ENCODE measurements around the gene FAM240B.

FAM240B gene

GRCh38 chr9:38662763-38663593, 57.0 kb downstream of the FAM240B start:
- DNase-seq: no peak

DNA sequence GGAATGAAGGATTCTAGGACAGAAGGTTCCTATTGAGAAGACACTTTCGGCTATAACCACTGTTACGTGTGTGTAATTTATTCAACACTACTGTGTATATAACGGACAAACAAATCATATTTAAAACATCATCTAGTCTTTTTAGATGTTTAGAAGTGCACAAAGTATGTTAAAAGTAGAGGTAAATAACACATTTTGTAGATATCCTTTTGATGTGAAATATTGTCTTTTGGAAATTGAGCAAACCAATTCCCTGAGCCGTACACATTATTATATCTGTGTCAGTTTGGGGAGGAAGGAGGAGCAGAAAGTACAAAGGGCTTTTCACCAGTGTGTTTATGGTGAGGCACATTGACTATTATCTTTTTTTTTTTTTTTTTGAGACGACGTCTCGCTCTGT, 60.4 kb downstream of the FAM240B start:
- DNase-seq: no peak

DNA sequence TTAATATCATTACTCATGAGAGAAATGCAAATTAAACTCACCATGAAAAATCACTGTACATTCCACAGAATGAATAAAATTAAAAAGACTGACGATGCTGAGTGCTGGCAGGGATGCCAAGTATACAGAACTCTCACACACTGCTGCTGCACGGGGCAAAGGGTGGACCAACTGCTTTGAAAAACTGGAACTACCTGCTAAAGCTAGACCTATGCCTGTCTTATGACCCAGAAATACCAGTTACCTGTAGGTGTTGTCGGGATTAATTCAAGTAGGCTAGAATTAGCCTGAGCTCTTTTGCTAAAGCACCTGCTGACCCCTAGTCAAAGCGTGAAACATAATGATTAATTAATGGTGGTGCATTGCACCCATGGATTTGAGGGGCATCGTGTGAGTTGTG, 63.0 kb downstream of the FAM240B start:
- no peak for DNase-seq

GRCh38 chr9:38652486-38652885, 67.4 kb downstream of the FAM240B start:
- no peak for DNase-seq

GRCh38 chr9:38652044-38652443, 67.9 kb downstream of the FAM240B start:
- DNase-seq: no peak

DNA sequence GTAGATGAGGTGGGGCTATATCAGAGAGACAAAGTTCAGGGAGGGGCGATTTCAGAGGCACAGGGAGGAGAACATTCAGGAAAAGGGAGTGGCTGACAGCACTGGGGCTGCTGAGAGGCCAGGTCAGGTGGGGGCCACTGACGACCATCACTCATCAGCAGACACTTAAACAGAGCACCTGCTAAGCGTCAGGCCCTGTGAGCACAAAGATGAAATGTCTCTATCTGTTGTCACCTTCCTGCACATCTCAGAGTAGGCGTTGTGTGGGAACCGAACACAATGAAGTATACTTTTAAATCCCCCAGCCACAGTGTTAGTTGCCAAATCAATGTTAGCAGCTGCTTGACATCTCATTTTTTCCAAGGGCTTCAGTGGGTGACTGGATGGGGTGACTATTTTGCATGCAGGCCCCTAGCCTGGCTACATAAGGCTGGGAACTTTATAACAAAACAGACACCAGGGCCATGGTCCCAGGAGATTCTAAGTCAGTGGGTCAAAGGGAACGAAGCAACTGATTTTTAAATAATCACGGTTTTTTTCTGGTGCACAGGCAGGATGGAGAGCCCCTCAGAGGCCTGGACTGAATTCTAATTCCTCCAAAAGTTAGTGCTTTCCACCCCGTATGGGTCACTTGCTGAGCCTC, 68.4 kb downstream of the FAM240B start:
- DNase-seq: no peak

GRCh38 chr9:38650564-38650963, 69.4 kb downstream of the FAM240B start:
- no peak for DNase-seq

DNA sequence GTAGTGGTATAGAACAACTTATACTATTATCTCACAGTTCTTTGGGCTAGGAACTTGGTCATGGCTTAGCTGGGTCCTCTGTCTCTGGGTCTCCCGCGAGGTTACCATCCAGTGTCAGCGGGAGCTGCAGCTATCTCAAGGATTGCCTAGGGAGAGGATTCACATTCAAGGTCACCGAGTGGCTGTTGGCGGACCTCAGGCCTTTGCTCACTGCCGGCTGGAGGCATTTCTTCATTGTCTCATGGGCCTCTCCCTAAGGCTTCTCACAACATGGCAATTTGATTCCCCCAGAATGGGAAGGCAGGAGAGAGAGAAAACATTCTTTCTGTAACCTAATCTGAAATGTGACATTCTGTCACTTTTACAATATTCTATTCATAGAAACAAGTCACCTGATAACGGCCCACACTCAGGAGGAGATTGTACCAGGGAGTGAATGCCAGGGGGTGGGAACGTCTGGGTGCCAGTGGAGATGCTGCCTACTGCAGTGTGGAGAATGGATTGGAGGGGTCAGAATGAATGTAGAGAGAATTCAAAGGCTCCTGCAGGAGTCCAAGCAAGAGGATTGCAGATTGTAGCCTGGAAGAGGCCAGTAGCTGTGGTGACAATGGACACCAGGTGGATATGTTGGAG, 70.1 kb downstream of the FAM240B start:
- DNase-seq: no peak

DNA sequence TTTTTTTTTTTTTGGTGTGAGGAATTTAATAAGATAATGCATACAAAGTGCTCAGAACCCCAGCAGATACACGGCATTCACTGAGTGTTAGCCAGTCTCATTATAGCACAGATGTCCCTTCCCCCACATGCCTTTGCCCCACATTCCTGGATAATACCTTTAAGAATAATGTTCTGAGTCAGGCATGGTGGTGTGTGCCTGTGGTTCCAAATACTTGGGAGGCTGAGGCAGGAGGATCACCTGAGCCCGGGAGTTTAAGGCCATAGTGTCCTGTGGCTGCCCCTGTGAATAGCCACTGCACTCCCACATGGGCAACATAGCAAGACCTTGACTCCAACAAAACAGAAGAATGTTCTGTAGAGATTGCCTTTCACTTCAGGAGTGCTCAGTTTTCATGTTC, 75.3 kb downstream of the FAM240B start:
- DNase-seq: no peak

Data from NCI-H1092 (cell line).